Measurements from ENCODE around the gene PDPR.

- TF ChIP-seq, protein P1, sequence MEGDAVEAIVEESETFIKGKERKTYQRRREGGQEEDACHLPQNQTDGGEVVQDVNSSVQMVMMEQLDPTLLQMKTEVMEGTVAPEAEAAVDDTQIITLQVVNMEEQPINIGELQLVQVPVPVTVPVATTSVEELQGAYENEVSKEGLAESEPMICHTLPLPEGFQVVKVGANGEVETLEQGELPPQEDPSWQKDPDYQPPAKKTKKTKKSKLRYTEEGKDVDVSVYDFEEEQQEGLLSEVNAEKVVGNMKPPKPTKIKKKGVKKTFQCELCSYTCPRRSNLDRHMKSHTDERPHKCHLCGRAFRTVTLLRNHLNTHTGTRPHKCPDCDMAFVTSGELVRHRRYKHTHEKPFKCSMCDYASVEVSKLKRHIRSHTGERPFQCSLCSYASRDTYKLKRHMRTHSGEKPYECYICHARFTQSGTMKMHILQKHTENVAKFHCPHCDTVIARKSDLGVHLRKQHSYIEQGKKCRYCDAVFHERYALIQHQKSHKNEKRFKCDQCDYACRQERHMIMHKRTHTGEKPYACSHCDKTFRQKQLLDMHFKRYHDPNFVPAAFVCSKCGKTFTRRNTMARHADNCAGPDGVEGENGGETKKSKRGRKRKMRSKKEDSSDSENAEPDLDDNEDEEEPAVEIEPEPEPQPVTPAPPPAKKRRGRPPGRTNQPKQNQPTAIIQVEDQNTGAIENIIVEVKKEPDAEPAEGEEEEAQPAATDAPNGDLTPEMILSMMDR (IDR thresholded peaks at IDR 0.05; ENCODE audit: low read depth, low read length, missing input control): no peak
- TF ChIP-seq, protein P2, sequence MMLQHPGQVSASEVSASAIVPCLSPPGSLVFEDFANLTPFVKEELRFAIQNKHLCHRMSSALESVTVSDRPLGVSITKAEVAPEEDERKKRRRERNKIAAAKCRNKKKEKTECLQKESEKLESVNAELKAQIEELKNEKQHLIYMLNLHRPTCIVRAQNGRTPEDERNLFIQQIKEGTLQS (IDR thresholded peaks at IDR 0.05): no peak
- TF ChIP-seq TAF1 (conservative IDR thresholded peaks at IDR 0.05): no peak
- TF ChIP-seq GABPA (IDR thresholded peaks at IDR 0.05 in 1 of 2, conservative IDR thresholded peaks at IDR 0.05 in 1 of 2): no peak
- TF ChIP-seq EGR1 (IDR thresholded peaks at IDR 0.05; ENCODE audit: low read depth in 2 of 2): no peak
- TF ChIP-seq NR2F2 (IDR thresholded peaks at IDR 0.05): no peak
- no peak for TF ChIP-seq HNF4A (conservative IDR thresholded peaks at IDR 0.05)
- TF ChIP-seq, protein P3, sequence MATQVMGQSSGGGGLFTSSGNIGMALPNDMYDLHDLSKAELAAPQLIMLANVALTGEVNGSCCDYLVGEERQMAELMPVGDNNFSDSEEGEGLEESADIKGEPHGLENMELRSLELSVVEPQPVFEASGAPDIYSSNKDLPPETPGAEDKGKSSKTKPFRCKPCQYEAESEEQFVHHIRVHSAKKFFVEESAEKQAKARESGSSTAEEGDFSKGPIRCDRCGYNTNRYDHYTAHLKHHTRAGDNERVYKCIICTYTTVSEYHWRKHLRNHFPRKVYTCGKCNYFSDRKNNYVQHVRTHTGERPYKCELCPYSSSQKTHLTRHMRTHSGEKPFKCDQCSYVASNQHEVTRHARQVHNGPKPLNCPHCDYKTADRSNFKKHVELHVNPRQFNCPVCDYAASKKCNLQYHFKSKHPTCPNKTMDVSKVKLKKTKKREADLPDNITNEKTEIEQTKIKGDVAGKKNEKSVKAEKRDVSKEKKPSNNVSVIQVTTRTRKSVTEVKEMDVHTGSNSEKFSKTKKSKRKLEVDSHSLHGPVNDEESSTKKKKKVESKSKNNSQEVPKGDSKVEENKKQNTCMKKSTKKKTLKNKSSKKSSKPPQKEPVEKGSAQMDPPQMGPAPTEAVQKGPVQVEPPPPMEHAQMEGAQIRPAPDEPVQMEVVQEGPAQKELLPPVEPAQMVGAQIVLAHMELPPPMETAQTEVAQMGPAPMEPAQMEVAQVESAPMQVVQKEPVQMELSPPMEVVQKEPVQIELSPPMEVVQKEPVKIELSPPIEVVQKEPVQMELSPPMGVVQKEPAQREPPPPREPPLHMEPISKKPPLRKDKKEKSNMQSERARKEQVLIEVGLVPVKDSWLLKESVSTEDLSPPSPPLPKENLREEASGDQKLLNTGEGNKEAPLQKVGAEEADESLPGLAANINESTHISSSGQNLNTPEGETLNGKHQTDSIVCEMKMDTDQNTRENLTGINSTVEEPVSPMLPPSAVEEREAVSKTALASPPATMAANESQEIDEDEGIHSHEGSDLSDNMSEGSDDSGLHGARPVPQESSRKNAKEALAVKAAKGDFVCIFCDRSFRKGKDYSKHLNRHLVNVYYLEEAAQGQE (IDR thresholded peaks at IDR 0.05): no peak
- TF ChIP-seq JUND (IDR thresholded peaks at IDR 0.05): no peak
Measured at GRCh38 chr16:70158261-70158939, 44.3 kb downstream of the PDPR start.

Data from liver (tissue), 3 donors.